WTC11 (cell line): Measurements from ENCODE around the gene THAP9. TPM values are rescaled to one million over a fixed set of nuclear protein-coding genes. Genes with fewer than 3 reads are reported as not detected.

ENCODE experiments used
- EMX1 ChIP-seq: fragments of 250-450 bp; sonication (Bioruptor Pico); IDR thresholded peaks from 2 replicates; pipeline ENCODE4 v1.8.0; 2021; ENCODE audit warnings: mild to moderate bottlenecking
- IRF2 ChIP-seq: sonication (generic); formaldehyde crosslinking; IDR thresholded peaks from 2 replicates; pipeline ENCODE4 v1.8.0; 2022; ENCODE audit warnings: low read depth, missing genetic modification reagents, borderline replicate concordance
- JAZF1 ChIP-seq: fragments of 250-450 bp; sonication (Bioruptor Pico); IDR thresholded peaks from 2 replicates; pipeline ENCODE4 v1.9.0; 2021; ENCODE audit warnings: moderate library complexity, mild to moderate bottlenecking, inconsistent platforms
- JUN ChIP-seq: sonication (generic); formaldehyde crosslinking; IDR thresholded peaks from 2 replicates; pipeline ENCODE4 v1.8.0; 2023; ENCODE audit warnings: mild to moderate bottlenecking, missing genetic modification reagents
- NFE2L1 ChIP-seq: sonication (generic); formaldehyde crosslinking; IDR thresholded peaks from 2 replicates; pipeline ENCODE4 v1.8.1; 2023; ENCODE audit warnings: missing genetic modification reagents
- TCF7 ChIP-seq: sonication (generic); formaldehyde crosslinking; IDR thresholded peaks from 2 replicates; pipeline ENCODE4 v1.8.0; 2022; ENCODE audit warnings: mild to moderate bottlenecking, low read depth, missing genetic modification reagents, moderate library complexity
- ZBTB21 ChIP-seq: sonication (generic); formaldehyde crosslinking; IDR thresholded peaks from 2 replicates; pipeline ENCODE4 v1.8.1; 2023; ENCODE audit warnings: mild to moderate bottlenecking, missing genetic modification reagents, borderline replicate concordance
- ZNF121 ChIP-seq: sonication (generic); formaldehyde crosslinking; IDR thresholded peaks from 2 replicates; pipeline ENCODE4 v1.8.0; 2023; ENCODE audit warnings: missing genetic modification reagents
- ZNF138 ChIP-seq: sonication (generic); formaldehyde crosslinking; conservative IDR thresholded peaks from 2 replicates; pipeline ENCODE4 v1.8.1; 2022; ENCODE audit warnings: mild to moderate bottlenecking, moderate library complexity, missing genetic modification reagents
- ZNF219 ChIP-seq: sonication (generic); formaldehyde crosslinking; IDR thresholded peaks from 2 replicates; pipeline ENCODE4 v1.8.0; 2023; ENCODE audit warnings: missing genetic modification reagents, mild to moderate bottlenecking, borderline replicate concordance
- ZNF416 ChIP-seq: fragments of 250-450 bp; sonication (Bioruptor Pico); IDR thresholded peaks from 2 replicates; pipeline ENCODE4 v1.9.0; 2021; ENCODE audit warnings: mild to moderate bottlenecking, inconsistent platforms
- ZNF423 ChIP-seq: fragments of 250-450 bp; sonication (Bioruptor Pico); IDR thresholded peaks from 2 replicates; pipeline ENCODE4 v2.1.2; 2022; ENCODE audit warnings: mild to moderate bottlenecking, moderate library complexity
- total RNA-seq: library from RNA; stranded (reverse); gene quantifications from 3 replicates; pipeline ENCODE4 v1.2.3, GENCODE V29; 2021
- TF ChIP-seq, protein P1 (sequence below): sonication (generic); formaldehyde crosslinking; IDR thresholded peaks from 2 replicates; pipeline ENCODE4 v1.8.0; 2023; ENCODE audit warnings: mild to moderate bottlenecking, missing genetic modification reagents
- TF ChIP-seq, protein P2 (sequence below): fragments of 250-450 bp; sonication (Bioruptor Pico); IDR thresholded peaks from 2 replicates; pipeline ENCODE4 v1.9.0; 2021; ENCODE audit warnings: mild to moderate bottlenecking, borderline replicate concordance
- TF ChIP-seq, protein P3 (sequence below): sonication (generic); formaldehyde crosslinking; IDR thresholded peaks from 2 replicates; pipeline ENCODE4 v1.8.1; 2022; ENCODE audit warnings: missing genetic modification reagents, borderline replicate concordance
- TF ChIP-seq, protein P4 (sequence below): sonication (generic); formaldehyde crosslinking; IDR thresholded peaks from 2 replicates; pipeline ENCODE4 v1.8.1; 2023; ENCODE audit warnings: mild to moderate bottlenecking, missing genetic modification reagents, moderate library complexity
- TF ChIP-seq, protein P5 (sequence below): fragments of 250-450 bp; sonication (Bioruptor Pico); IDR thresholded peaks from 2 replicates; pipeline ENCODE4 v2.1.2; 2022; ENCODE audit warnings: mild to moderate bottlenecking, moderate library complexity
- TF ChIP-seq, protein P6 (sequence below): fragments of 250-450 bp; sonication (Bioruptor Pico); IDR thresholded peaks from 2 replicates; pipeline ENCODE4 v1.9.0; 2021; ENCODE audit warnings: mild to moderate bottlenecking
- TF ChIP-seq, protein P7 (sequence below): sonication (generic); formaldehyde crosslinking; IDR thresholded peaks from 2 replicates; pipeline ENCODE4 v1.8.0; 2022; ENCODE audit warnings: mild to moderate bottlenecking, missing genetic modification reagents
- TF ChIP-seq, protein P8 (sequence below): sonication (generic); formaldehyde crosslinking; IDR thresholded peaks from 2 replicates; pipeline ENCODE4 v1.8.1; 2023; ENCODE audit warnings: mild to moderate bottlenecking, missing genetic modification reagents
- TF ChIP-seq, protein P9 (sequence below): fragments of 250-450 bp; sonication (Bioruptor Pico); IDR thresholded peaks from 2 replicates; pipeline ENCODE4 v1.9.0; 2021; ENCODE audit warnings: mild to moderate bottlenecking

Gene THAP9
- total RNA-seq, 1 experiment from 2014 or later = 17.7 TPM

DNA sequence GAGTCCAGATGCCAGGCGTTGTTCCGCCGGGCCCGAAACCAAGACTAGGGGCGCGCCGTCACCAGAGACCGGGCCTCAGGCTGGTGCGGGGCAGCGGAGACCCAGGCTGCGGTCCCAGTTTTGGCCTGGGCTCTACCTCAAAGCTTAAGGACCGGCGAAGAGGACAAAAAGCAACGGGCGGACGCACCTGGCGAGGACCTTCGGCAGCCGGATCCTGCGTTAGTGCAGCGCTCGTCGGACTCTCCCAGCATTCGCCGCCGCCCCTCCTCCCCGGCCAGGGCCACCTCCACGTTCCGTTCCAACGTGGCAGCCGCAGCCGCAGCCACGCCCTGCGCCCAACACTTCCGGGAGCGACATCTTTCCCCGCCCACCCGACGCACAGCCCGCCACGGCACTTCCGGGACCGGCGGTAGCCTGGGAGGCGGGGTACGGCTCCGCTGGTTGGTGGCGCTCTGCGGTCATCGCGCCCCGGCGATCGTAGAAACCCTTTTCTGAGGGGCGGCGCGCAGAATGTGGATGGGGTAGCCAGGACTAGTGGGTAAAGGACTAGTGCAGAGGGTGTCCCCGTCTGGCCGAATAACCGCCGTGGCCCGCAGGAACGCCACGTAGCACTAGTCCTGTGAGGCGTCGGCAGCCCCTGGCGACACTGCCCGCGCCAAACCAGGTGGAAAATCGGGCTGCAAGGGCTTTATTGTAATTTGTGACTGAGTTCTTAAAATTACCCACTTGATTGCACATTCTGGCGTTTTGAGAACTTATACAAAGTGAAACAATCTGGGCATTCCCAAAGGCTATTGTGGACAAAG is 9.4 kb upstream of the THAP9 start, which contains the start of gene SEC31A (continued):
- TF ChIP-seq, protein P1, sequence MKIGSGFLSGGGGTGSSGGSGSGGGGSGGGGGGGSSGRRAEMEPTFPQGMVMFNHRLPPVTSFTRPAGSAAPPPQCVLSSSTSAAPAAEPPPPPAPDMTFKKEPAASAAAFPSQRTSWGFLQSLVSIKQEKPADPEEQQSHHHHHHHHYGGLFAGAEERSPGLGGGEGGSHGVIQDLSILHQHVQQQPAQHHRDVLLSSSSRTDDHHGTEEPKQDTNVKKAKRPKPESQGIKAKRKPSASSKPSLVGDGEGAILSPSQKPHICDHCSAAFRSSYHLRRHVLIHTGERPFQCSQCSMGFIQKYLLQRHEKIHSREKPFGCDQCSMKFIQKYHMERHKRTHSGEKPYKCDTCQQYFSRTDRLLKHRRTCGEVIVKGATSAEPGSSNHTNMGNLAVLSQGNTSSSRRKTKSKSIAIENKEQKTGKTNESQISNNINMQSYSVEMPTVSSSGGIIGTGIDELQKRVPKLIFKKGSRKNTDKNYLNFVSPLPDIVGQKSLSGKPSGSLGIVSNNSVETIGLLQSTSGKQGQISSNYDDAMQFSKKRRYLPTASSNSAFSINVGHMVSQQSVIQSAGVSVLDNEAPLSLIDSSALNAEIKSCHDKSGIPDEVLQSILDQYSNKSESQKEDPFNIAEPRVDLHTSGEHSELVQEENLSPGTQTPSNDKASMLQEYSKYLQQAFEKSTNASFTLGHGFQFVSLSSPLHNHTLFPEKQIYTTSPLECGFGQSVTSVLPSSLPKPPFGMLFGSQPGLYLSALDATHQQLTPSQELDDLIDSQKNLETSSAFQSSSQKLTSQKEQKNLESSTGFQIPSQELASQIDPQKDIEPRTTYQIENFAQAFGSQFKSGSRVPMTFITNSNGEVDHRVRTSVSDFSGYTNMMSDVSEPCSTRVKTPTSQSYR (CRISPR knock-in tag) = peak; percentile 67; the same call in 1 of the 2 replicates
- TF ChIP-seq, protein P2, sequence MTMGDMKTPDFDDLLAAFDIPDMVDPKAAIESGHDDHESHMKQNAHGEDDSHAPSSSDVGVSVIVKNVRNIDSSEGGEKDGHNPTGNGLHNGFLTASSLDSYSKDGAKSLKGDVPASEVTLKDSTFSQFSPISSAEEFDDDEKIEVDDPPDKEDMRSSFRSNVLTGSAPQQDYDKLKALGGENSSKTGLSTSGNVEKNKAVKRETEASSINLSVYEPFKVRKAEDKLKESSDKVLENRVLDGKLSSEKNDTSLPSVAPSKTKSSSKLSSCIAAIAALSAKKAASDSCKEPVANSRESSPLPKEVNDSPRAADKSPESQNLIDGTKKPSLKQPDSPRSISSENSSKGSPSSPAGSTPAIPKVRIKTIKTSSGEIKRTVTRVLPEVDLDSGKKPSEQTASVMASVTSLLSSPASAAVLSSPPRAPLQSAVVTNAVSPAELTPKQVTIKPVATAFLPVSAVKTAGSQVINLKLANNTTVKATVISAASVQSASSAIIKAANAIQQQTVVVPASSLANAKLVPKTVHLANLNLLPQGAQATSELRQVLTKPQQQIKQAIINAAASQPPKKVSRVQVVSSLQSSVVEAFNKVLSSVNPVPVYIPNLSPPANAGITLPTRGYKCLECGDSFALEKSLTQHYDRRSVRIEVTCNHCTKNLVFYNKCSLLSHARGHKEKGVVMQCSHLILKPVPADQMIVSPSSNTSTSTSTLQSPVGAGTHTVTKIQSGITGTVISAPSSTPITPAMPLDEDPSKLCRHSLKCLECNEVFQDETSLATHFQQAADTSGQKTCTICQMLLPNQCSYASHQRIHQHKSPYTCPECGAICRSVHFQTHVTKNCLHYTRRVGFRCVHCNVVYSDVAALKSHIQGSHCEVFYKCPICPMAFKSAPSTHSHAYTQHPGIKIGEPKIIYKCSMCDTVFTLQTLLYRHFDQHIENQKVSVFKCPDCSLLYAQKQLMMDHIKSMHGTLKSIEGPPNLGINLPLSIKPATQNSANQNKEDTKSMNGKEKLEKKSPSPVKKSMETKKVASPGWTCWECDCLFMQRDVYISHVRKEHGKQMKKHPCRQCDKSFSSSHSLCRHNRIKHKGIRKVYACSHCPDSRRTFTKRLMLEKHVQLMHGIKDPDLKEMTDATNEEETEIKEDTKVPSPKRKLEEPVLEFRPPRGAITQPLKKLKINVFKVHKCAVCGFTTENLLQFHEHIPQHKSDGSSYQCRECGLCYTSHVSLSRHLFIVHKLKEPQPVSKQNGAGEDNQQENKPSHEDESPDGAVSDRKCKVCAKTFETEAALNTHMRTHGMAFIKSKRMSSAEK (CRISPR knock-in tag) = peak; percentile 74
- TF ChIP-seq TCF7 (CRISPR knock-in tag) = no peak
- TF ChIP-seq, protein P3, sequence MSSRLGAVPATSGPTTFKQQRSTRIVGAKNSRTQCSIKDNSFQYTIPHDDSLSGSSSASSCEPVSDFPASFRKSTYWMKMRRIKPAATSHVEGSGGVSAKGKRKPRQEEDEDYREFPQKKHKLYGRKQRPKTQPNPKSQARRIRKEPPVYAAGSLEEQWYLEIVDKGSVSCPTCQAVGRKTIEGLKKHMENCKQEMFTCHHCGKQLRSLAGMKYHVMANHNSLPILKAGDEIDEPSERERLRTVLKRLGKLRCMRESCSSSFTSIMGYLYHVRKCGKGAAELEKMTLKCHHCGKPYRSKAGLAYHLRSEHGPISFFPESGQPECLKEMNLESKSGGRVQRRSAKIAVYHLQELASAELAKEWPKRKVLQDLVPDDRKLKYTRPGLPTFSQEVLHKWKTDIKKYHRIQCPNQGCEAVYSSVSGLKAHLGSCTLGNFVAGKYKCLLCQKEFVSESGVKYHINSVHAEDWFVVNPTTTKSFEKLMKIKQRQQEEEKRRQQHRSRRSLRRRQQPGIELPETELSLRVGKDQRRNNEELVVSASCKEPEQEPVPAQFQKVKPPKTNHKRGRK (CRISPR knock-in tag) = no peak
- TF ChIP-seq JAZF1 (CRISPR knock-in tag) = no peak
- peak; percentile 72; the same call in 1 of the 2 replicates for TF ChIP-seq ZBTB21 (CRISPR knock-in tag)
- TF ChIP-seq JUN (CRISPR knock-in tag) = peak; percentile 58; the same call in 1 of the 2 replicates
- no peak for TF ChIP-seq IRF2 (CRISPR knock-in tag)
- TF ChIP-seq ZNF219 (CRISPR knock-in tag) = no peak
- TF ChIP-seq, protein P4, sequence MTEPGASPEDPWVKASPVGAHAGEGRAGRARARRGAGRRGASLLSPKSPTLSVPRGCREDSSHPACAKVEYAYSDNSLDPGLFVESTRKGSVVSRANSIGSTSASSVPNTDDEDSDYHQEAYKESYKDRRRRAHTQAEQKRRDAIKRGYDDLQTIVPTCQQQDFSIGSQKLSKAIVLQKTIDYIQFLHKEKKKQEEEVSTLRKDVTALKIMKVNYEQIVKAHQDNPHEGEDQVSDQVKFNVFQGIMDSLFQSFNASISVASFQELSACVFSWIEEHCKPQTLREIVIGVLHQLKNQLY (CRISPR knock-in tag) = no peak
- peak; percentile 93 for TF ChIP-seq ZNF121 (CRISPR knock-in tag)
- peak; percentile 10; the same call in 1 of the 2 replicates for TF ChIP-seq NFE2L1 (CRISPR knock-in tag)
- no peak for TF ChIP-seq EMX1 (CRISPR knock-in tag)
- peak; percentile 90; the same call in 1 of the 2 replicates for TF ChIP-seq ZNF416 (CRISPR knock-in tag)
- TF ChIP-seq, protein P5, sequence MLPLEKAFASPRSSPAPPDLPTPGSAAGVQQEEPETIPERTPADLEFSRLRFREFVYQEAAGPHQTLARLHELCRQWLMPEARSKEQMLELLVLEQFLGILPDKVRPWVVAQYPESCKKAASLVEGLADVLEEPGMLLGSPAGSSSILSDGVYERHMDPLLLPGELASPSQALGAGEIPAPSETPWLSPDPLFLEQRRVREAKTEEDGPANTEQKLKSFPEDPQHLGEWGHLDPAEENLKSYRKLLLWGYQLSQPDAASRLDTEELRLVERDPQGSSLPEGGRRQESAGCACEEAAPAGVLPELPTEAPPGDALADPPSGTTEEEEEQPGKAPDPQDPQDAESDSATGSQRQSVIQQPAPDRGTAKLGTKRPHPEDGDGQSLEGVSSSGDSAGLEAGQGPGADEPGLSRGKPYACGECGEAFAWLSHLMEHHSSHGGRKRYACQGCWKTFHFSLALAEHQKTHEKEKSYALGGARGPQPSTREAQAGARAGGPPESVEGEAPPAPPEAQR = no peak
- TF ChIP-seq ZNF138 (CRISPR knock-in tag) = peak; percentile 39; the same call in 1 of the 2 replicates
- TF ChIP-seq, protein P6, sequence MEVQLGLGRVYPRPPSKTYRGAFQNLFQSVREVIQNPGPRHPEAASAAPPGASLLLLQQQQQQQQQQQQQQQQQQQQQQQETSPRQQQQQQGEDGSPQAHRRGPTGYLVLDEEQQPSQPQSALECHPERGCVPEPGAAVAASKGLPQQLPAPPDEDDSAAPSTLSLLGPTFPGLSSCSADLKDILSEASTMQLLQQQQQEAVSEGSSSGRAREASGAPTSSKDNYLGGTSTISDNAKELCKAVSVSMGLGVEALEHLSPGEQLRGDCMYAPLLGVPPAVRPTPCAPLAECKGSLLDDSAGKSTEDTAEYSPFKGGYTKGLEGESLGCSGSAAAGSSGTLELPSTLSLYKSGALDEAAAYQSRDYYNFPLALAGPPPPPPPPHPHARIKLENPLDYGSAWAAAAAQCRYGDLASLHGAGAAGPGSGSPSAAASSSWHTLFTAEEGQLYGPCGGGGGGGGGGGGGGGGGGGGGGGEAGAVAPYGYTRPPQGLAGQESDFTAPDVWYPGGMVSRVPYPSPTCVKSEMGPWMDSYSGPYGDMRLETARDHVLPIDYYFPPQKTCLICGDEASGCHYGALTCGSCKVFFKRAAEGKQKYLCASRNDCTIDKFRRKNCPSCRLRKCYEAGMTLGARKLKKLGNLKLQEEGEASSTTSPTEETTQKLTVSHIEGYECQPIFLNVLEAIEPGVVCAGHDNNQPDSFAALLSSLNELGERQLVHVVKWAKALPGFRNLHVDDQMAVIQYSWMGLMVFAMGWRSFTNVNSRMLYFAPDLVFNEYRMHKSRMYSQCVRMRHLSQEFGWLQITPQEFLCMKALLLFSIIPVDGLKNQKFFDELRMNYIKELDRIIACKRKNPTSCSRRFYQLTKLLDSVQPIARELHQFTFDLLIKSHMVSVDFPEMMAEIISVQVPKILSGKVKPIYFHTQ (CRISPR knock-in tag) = 0 out of 2 replicates have a peak, but pooled peaks have one; percentile 69
- TF ChIP-seq, protein P7, sequence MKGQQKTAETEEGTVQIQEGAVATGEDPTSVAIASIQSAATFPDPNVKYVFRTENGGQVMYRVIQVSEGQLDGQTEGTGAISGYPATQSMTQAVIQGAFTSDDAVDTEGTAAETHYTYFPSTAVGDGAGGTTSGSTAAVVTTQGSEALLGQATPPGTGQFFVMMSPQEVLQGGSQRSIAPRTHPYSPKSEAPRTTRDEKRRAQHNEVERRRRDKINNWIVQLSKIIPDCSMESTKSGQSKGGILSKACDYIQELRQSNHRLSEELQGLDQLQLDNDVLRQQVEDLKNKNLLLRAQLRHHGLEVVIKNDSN (CRISPR knock-in tag) = peak; percentile 71; the same call in 1 of the 2 replicates
- TF ChIP-seq, protein P8, sequence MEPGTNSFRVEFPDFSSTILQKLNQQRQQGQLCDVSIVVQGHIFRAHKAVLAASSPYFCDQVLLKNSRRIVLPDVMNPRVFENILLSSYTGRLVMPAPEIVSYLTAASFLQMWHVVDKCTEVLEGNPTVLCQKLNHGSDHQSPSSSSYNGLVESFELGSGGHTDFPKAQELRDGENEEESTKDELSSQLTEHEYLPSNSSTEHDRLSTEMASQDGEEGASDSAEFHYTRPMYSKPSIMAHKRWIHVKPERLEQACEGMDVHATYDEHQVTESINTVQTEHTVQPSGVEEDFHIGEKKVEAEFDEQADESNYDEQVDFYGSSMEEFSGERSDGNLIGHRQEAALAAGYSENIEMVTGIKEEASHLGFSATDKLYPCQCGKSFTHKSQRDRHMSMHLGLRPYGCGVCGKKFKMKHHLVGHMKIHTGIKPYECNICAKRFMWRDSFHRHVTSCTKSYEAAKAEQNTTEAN (CRISPR knock-in tag) = peak; percentile 80; the same call in 1 of the 2 replicates
- TF ChIP-seq ZNF423 (CRISPR knock-in tag) = no peak
- TF ChIP-seq, protein P9, sequence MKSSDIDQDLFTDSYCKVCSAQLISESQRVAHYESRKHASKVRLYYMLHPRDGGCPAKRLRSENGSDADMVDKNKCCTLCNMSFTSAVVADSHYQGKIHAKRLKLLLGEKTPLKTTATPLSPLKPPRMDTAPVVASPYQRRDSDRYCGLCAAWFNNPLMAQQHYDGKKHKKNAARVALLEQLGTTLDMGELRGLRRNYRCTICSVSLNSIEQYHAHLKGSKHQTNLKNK = no peak
